Tibial artery (tissue), 4 donors: ENCODE measurements around the gene CLEC2L.
A peak's percentile ranks its signal among the peaks of the same experiment; 100 is the strongest.

Source experiments
- DNase-seq, 2 donors: peaks; one replicate each; pipeline ENCODE4 v3.0.0-alpha.2; 2019
- H3K27ac ChIP-seq, 2 donors: fragments of 200-600 bp; sonication (generic) in 1 of 2; 1 replicate in 1 of 2; 2 replicates in 1 of 2; pipeline ENCODE4 v1.5.1; 2018 to 2019; ENCODE audit warnings: mild to moderate bottlenecking in 1 of 2
- H3K27me3 ChIP-seq, 2 donors: fragments of 200-600 bp; sonication (generic) in 1 of 2; one replicate each; pipeline versions ENCODE4 v1.5.1 to v1.6.0; 2016 to 2019
- H3K36me3 ChIP-seq, 3 donors: fragments of 200-600 bp; sonication (generic) in 2 of 3; one replicate each; pipeline ENCODE4 v1.5.1; 2016 to 2019; ENCODE audit warnings: mild to moderate bottlenecking in 2 of 3
- H3K4me1 ChIP-seq, 4 donors: fragments of 200-600 bp; sonication (generic) in 2 of 4; 1 replicate in 3 of 4; 2 replicates in 1 of 4; pipeline ENCODE4 v1.5.1; 2016 to 2019
- H3K4me3 ChIP-seq, 2 donors: fragments of 200-600 bp; sonication (generic) in 1 of 2; 1 replicate in 1 of 2; 2 replicates in 1 of 2; pipeline ENCODE4 v1.5.1; 2018 to 2019; ENCODE audit warnings: mild to moderate bottlenecking in 2 of 2
- H3K9me3 ChIP-seq, 3 donors: fragments of 200-600 bp; sonication (generic) in 1 of 3; one replicate each; pipeline ENCODE4 v1.5.1; 2016 to 2019
- CTCF ChIP-seq, 2 experiments: fragments of 200-600 bp in 1 of 2; fragments of 450-650 bp in 1 of 2; IDR thresholded peaks; one replicate each; pipeline ENCODE4 v1.5.1; 2017 to 2019; ENCODE audit warnings: antibody characterized with exemption in 2 of 2, mild to moderate bottlenecking in 1 of 2, moderate library complexity in 1 of 2
- intact Hi-C: fragments of 100-400 bp; cut with DNase I; formaldehyde crosslinking; loops from one replicate; pipeline ENCODE4 v1.15.0; 2023; ENCODE audit warnings: low total_unique reads

The CLEC2L gene

DNA sequence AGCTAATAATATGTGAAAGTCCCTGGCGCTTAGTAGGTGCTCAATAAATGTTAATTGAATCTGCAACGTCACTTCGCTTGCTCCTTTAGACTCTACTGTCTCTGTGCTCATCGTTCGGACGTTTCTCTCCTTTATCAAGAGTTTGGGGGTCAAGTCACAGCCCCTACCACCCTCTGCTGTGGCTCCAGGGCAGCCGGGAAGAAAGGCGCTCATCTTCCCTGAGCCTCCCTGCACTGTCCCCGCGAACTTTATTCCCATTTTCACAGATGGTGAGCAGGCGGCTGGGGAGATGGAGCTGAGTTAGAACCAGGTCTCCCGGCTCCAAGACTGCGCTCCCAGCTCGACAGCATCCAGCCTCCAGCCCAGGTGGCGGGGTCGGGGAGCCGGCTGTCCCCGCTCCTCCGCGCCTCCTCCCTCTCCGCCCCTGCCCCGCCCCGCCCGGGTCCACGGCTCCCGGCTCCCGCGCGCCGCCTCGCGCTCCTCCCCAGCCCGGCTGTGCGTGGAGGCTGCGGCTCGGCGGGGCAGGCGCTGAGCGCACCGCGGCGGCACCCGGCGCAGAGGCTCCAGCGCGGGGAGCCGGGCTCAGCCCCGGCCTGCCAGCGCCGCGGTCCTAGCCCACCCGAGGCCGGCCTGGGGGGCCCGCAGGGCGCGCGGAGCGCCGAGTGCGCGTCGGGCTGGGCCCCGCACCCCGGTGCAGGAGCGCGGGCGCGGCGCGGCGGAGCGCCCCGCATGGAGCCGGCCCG, at the start of gene CLEC2L:
Gene CLEC2L, plus strand, starts transcription at position 487 of the 743 bp plus-strand sequence. Its CDS starts 243 bp downstream, at position 730.
- Histone ChIP-seq H3K27me3 (peaks cover 0 to 51% of the 10 kb centered on the region in 2 donors), H3K9me3 (no peaks in the 10 kb centered on the region), H3K4me3 (peak within 1 kb of the TSS in 1 of 2 donors; percentile 26), H3K36me3 (no peaks in the 10 kb centered on the region), H3K4me1 (peaks cover 0 to 11% (median 1%) of the 10 kb centered on the region in 4 donors), H3K27ac (no peak within 1 kb of the TSS)
- no peak for TF ChIP-seq CTCF (IDR thresholded peaks at IDR 0.05)
- intact Hi-C loops = no loop called here
- no peak for DNase-seq

- DNase-seq = no peak
- intact Hi-C loops = no loop called here
These were observed 47.3 kb upstream of the CLEC2L start for GRCh38 chr7:139476139-139476538.

DNA sequence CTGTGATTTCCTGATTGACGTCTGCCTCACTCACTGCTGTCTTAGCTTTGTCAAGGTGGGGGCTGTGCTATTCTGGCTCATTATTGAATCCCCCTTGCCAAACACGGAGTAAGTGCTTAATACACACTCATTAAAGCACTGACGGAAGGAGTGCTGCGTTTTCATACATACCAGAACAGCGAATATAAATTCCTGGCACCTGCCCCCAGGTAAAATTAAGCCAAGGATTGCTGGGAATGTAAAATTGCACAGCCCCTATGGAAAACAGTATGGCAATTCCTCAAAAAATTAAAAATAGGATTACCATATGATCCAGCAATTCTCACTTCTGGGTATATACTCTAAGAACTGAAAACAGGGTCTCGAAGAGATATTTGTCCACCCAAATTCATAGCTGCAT, 46.6 kb upstream of the CLEC2L start:
- H3K4me3 ChIP-seq = no peak overlapping the region
- no peak for DNase-seq
- H3K27ac ChIP-seq = no peak overlapping the region
- no peaks in the 10 kb centered on the region for H3K36me3 ChIP-seq
- intact Hi-C loops = no loop called here
- TF ChIP-seq CTCF (IDR thresholded peaks at IDR 0.05) = no peak
- H3K27me3 ChIP-seq = peaks cover 0 to 21% of the 10 kb centered on the region in 2 donors
- no peaks in the 10 kb centered on the region for H3K4me1 ChIP-seq
- peaks cover 0 to 20% (median 9%) of the 10 kb centered on the region in 3 donors for H3K9me3 ChIP-seq

More at GRCh38 chr7:139476139-139476538, 47.3 kb upstream of the CLEC2L start:
- peaks cover 0 to 14% of the 10 kb centered on the region in 2 donors for H3K27me3 ChIP-seq
- no peak overlapping the region for H3K27ac ChIP-seq
- H3K4me1 ChIP-seq = no peaks in the 10 kb centered on the region
- H3K4me3 ChIP-seq = no peak overlapping the region
- H3K9me3 ChIP-seq = peaks cover 0 to 20% (median 9%) of the 10 kb centered on the region in 3 donors
- H3K36me3 ChIP-seq = no peaks in the 10 kb centered on the region
- TF ChIP-seq CTCF (IDR thresholded peaks at IDR 0.05) = no peak

GRCh38 chr7:139479620-139480019, 43.9 kb upstream of the CLEC2L start:
- no peak for TF ChIP-seq CTCF (IDR thresholded peaks at IDR 0.05)
- peaks cover 0 to 2% (median 2%) of the 10 kb centered on the region in 3 donors for H3K9me3 ChIP-seq
- DNase-seq = no peak
- intact Hi-C loops = no loop called here
- H3K36me3 ChIP-seq = no peaks in the 10 kb centered on the region
- peaks cover 9 to 18% (median 14%) of the 10 kb centered on the region in 4 donors for H3K4me1 ChIP-seq
- peaks cover 0 to 47% of the 10 kb centered on the region in 2 donors for H3K27me3 ChIP-seq
- H3K4me3 ChIP-seq = no peak overlapping the region
- H3K27ac ChIP-seq = no peak overlapping the region

- Histone ChIP-seq H3K4me1 (peaks cover 9 to 18% (median 14%) of the 10 kb centered on the region in 4 donors), H3K4me3 (no peak overlapping the region), H3K9me3 (no peaks in the 10 kb centered on the region), H3K27ac (no peak overlapping the region), H3K27me3 (peaks cover 0 to 54% of the 10 kb centered on the region in 2 donors), H3K36me3 (no peaks in the 10 kb centered on the region)
- intact Hi-C loops = no loop called here
- no peak for DNase-seq
- TF ChIP-seq CTCF (IDR thresholded peaks at IDR 0.05) = no peak
These were observed 42.1 kb upstream of the CLEC2L start for GRCh38 chr7:139481364-139481763.
